Tracheal epithelial cell (primary cell): ENCODE measurements around the gene GCC1. TPM values are rescaled to one million over a fixed set of nuclear protein-coding genes. Genes with fewer than 3 reads are reported as not detected.

ENCODE experiments used
- total RNA-seq: library from RNA; depleted of rRNA; stranded (reverse); fragments of >200 nt; gene quantifications from 2 replicates; pipeline ENCODE4 v1.2.1, GENCODE V29; 2014

GCC1 gene
- 30.6 and 37.5 TPM in 2 replicates for total RNA-seq

GRCh38 chr7:127585044-127585953 is at the start of gene GCC1:
Gene GCC1, minus strand, starts transcription at chr7:127585596. Its CDS starts 414 bp downstream, at chr7:127585182.

GRCh38 chr7:127618042-127618441 is 32.6 kb upstream of the GCC1 start, which contains the start of gene PAX4:
Gene PAX4, minus strand, starts transcription at chr7:127618142. Its CDS starts 2,214 bp downstream, at chr7:127615928.

GRCh38 chr7:127588019-127588696 is 2.8 kb upstream of the GCC1 start, which contains the start of gene ARF5:
Gene ARF5, plus strand, starts transcription at chr7:127588411. Its CDS starts 88 bp downstream, at chr7:127588499.

Other genes starting within 250 kb of the GCC1 start
- 10.8 and 16.8 TPM in 2 replicates for gene ZNF800, start 192.9 kb downstream of the GCC1 start, total RNA-seq
- 179 and 210 TPM in 2 replicates for gene ARF5, start 2.8 kb upstream of the GCC1 start, total RNA-seq
- gene FSCN3, start 8.1 kb upstream of the GCC1 start, total RNA-seq, result 1.7 and 3.8 TPM in 2 replicates
- gene PAX4, start 32.5 kb upstream of the GCC1 start, total RNA-seq, result not detected in 2 replicates
- gene SND1, start 66.6 kb upstream of the GCC1 start, total RNA-seq, result 197 and 209 TPM in 2 replicates